Jurkat, Clone E6-1 (cell line): Measurements from ENCODE around the gene IGFN1.

Source experiments
- DNase-seq: peaks from one replicate; pipeline ENCODE4 v3.0.0-alpha.2; 2011; ENCODE audit warnings: low read depth, low spot score
- H3K4me3 ChIP-seq: 2 replicates; pipeline ENCODE4 v1.5.1; 2011; ENCODE audit warnings: mild to moderate bottlenecking, low read length, control low read depth, moderate library complexity

The IGFN1 gene

DNA sequence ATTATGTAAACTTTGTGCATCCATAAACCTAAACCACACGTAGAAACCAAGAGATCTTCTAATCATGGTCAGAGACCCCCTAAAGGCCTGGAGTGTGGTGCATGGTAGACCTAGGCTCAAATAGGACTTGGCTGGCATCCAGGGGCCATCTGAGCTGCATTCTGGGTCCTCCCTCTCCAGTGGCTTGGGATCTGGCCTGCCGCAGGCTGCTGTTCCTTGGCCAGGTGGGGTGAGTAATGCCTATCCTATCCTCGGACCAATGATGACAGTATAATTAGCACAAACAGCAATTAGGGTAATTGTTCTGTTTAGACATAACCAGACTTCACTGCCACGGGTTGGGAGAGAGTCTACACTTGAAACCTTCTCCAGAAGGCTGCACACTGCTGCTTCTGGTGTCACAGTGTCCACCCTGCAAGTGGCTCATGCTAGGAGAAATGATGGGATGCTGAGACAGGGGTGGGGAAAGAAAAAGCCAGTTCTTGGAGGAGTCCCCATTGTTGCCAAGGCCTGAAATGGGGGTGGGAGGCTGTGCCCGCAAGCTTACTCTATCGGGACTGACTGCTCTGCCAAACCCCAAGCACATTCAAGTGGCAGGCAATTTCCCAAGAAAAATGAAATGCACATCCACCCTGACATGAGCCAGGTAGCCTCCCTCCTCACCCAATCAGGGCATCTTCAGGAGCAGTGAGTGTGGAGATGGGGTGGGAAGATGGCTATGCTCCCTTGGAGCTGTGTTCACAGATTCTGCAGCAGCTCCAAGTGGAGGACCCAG lies 80.2 kb downstream of the IGFN1 start:
- no peak for DNase-seq
- H3K4me3 ChIP-seq, result no peak overlapping the region

DNA sequence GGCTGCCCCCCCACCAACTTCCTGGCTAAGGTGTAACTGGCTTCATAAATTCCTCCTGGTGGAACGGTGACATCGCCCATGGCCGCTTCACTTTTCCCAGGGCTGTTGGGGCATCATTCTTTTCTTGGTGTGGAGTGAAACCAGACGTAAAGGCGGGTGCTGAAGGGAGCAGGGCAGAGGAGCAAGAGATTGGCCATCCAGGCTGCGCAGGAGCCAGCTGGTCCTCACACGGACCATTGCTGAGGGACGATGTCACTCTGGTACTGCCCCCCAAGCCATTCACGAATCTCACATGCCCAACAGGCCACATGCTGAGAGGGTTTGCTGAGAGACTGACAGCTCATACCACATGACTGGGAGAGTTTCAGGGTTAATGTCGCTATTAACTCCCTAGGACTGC lies 82.2 kb downstream of the IGFN1 start:
- H3K4me3 ChIP-seq, result no peak overlapping the region
- DNase-seq, result no peak

DNA sequence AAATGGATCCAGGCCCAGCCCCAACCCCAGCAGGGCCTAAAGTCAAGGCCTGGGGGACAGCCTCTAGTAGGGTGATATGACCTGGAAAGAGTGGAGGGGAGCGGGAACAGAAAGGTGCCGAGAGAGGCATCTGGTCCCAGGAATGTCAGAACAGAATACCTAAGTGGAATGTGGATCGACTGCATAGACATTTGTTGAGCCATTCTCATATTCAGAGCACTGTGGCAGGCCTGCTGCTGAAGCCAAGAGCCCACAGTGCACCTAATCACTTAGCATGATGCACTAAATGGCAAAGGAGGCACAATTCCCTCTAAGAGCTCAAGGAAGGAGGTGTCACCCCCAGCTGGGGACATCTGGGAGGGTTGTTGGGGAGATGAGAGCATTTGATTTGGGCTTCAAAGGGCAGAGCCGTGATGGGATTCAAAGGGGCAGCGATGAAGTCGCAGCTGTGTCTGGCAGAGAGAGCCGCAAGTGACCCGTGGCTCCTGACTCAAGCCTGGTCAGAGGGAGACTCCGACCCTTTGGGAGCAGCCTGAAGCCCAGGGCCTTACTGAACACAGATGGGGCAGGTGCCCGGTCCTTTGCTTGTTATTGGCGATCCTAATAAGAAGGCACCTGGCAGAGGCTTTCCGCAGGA lies 84.1 kb downstream of the IGFN1 start:
- H3K4me3 ChIP-seq, result no peak overlapping the region
- no peak for DNase-seq

DNA sequence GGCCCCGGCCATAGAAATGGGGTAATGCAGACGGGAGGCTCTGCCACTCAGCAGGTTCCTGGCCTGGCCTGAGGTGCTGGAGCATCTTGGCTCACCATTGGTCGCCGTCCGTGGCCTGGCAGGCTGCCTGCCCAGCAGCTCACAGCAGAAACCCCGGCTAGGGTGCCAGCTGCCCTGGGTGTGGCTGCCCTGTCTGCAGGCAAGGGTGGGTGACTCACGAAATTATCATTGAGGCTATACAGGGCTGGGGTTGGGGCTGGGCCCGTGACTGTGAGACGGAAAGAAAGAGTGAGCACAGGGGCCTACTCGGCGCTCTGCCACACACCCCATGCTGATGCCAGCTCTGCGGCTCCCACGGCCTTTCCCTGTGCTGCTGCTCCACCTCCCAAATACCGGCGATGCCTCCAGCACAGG lies 84.6 kb downstream of the IGFN1 start:
- H3K4me3 ChIP-seq, result no peak overlapping the region
- DNase-seq, result no peak

DNA sequence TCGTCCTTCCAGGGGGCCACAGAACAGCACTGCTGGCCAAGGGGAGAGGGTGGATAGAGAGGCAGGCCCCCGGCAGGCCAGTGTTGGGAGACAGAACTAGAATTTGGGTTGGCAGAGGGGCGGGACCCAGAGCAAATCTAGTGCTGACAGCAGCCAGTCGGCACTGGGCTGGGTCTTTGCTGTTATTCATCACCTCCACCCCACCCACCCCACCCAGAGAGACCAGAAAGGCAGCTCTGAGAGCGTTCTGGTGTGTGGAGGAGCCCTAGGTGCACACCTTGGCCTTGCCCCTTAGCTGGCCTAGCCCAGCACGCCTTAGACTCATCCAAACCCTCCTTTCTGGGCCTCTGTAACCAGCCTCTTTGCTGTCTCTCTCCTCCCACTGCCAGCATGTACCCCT lies 86.3 kb downstream of the IGFN1 start:
- DNase-seq, result no peak
- no peak overlapping the region for H3K4me3 ChIP-seq

DNA sequence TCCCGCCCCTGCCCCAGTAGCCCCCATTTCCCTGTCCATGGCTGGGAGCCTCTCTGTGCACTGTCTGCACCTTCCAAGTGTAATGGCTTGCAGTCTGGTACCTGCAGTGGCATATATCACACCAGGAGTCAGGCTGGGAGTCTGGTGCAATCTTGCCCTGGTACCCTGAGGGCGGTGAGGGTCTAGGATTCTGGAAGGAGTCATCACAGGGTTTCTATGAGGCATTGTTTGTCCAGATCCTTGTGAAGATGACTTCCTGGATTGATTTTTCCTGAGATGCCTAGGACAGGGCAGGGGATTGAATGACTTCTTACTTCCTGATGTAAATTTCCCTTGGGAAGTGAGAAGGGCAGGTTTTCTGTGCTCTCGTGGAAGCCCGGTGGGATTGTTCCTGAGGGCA lies 86.8 kb downstream of the IGFN1 start:
- no peak for DNase-seq
- H3K4me3 ChIP-seq, result no peak overlapping the region
